SK-N-SH (cell line): ENCODE measurements around the gene PTK6. TPM values are rescaled to one million over a fixed set of nuclear protein-coding genes. Genes with fewer than 3 reads are reported as not detected.

ENCODE experiments used
- CTCF ChIA-PET: fragments of 300-600, 350-600 bp; formaldehyde crosslinking; extraction: SDS; loops from one replicate; lab custom pipeline; 2021; lab: Yijun Ruan, JAX
- POLR2A ChIA-PET: fragments of 350-600 bp; sonication (Branson Sonifier 250); formaldehyde crosslinking; extraction: SDS; loops from one replicate; lab custom pipeline; 2020; ENCODE audit warnings: antibody characterized with exemption, inconsistent platforms; lab: Yijun Ruan, JAX
- DNase-seq: peaks from one replicate; pipeline ENCODE4 v3.0.0; 2012
- H2AFZ ChIP-seq: fragments of 200-600 bp; sonication (generic); 2 replicates; pipeline ENCODE4 v1.8.1; 2016; ENCODE audit warnings: antibody characterized with exemption, mild to moderate bottlenecking, low read depth
- H3F3A ChIP-seq: fragments of 200-600 bp; sonication (generic); replicated peaks from 2 replicates; pipeline ENCODE3; 2016; ENCODE audit warnings: antibody characterized with exemption, mild to moderate bottlenecking; ENCODE audit not compliant: insufficient read depth
- H3K27ac ChIP-seq, 2 experiments: fragments of 200-500 bp in 1 of 2; fragments of 200-600 bp in 1 of 2; sonication (Bioruptor generic) in 1 of 2; sonication (generic), shearing (Covaris generic) in 1 of 2; 2 replicates each; pipeline versions ENCODE4 v1.5.1 to v1.6.1; 2014 to 2016; ENCODE audit warnings: low read depth in 2 of 2, inconsistent platforms in 1 of 2, low read length in 1 of 2, mild to moderate bottlenecking in 1 of 2, mixed read lengths in 1 of 2
- H3K27me3 ChIP-seq: fragments of 200-600 bp; sonication (generic), shearing (Covaris generic); 2 replicates; pipeline ENCODE4 v1.6.1; 2016; ENCODE audit warnings: mixed run types; ENCODE audit not compliant: insufficient read depth
- H3K36me3 ChIP-seq, 2 experiments: fragments of 200-500 bp in 1 of 2; fragments of 200-600 bp in 1 of 2; sonication (Bioruptor generic) in 1 of 2; sonication (generic) in 1 of 2; replicated peaks in 1 of 2; 2 replicates each; pipeline versions ENCODE3 to v1.5.1; 2014 to 2016; ENCODE audit warnings: low read length in 1 of 2, mild to moderate bottlenecking in 1 of 2; ENCODE audit not compliant: insufficient read depth in 2 of 2, control insufficient read depth in 1 of 2
- H3K4me1 ChIP-seq, 2 experiments: fragments of 200-500 bp in 1 of 2; fragments of 200-600 bp in 1 of 2; sonication (Bioruptor generic) in 1 of 2; sonication (generic), shearing (Covaris generic) in 1 of 2; 2 replicates each; pipeline versions ENCODE4 v1.5.1 to v1.6.1; 2014 to 2016; ENCODE audit warnings: low read depth in 1 of 2, low read length in 1 of 2, mixed run types in 1 of 2; ENCODE audit not compliant: insufficient read depth in 2 of 2, control insufficient read depth in 1 of 2
- H3K4me2 ChIP-seq: fragments of 200-600 bp; sonication (generic), shearing (Covaris generic); 2 replicates; pipeline ENCODE4 v1.6.1; 2017; ENCODE audit warnings: mixed run types
- H3K4me3 ChIP-seq, 2 experiments: fragments of 200-500 bp in 1 of 2; fragments of 200-600 bp in 1 of 2; sonication (Bioruptor generic) in 1 of 2; sonication (generic), shearing (Covaris generic) in 1 of 2; 2 replicates each; pipeline versions ENCODE4 v1.5.1 to v1.8.1; 2014 to 2016; ENCODE audit warnings: low read depth in 2 of 2, inconsistent platforms in 1 of 2, low read length in 1 of 2, mild to moderate bottlenecking in 1 of 2, mixed read lengths in 1 of 2, moderate library complexity in 1 of 2
- H3K79me2 ChIP-seq: fragments of 200-600 bp; sonication (generic); 2 replicates; pipeline ENCODE4 v1.8.1; 2017; ENCODE audit warnings: mild to moderate bottlenecking; ENCODE audit not compliant: insufficient read depth
- H3K9ac ChIP-seq: fragments of 200-600 bp; sonication (generic); 2 replicates; pipeline ENCODE4 v1.6.1; 2017; ENCODE audit warnings: mixed run types
- H3K9me2 ChIP-seq: fragments of 200-600 bp; sonication (generic); 2 replicates; pipeline ENCODE4 v1.6.1; 2017; ENCODE audit warnings: mixed run types
- H3K9me3 ChIP-seq: fragments of 200-600 bp; sonication (generic); 2 replicates; pipeline ENCODE4 v1.6.1; 2017; ENCODE audit warnings: mixed run types, mild to moderate bottlenecking, moderate library complexity
- H4K20me1 ChIP-seq: fragments of 200-600 bp; sonication (generic); 2 replicates; pipeline ENCODE4 v1.6.1; 2017; ENCODE audit warnings: mild to moderate bottlenecking, mixed run types; ENCODE audit not compliant: insufficient read depth
- CTCF ChIP-seq: fragments of 200-600 bp; sonication (generic); IDR thresholded peaks from 2 replicates; pipeline ENCODE4 v1.6.1; 2017; ENCODE audit warnings: antibody characterized with exemption, mild to moderate bottlenecking, moderate library complexity
- EP300 ChIP-seq, 2 experiments: IDR thresholded peaks; 2 replicates each; pipeline versions ENCODE4 v1.4.0 to v1.6.1; 2012; ENCODE audit warnings: borderline replicate concordance in 1 of 2, low read depth in 1 of 2, low read length in 1 of 2
- EZH2phosphoT487 ChIP-seq: fragments of 200-600 bp; sonication (generic); IDR thresholded peaks from 2 replicates; pipeline ENCODE4 v1.6.1; 2017; ENCODE audit warnings: low read depth, mixed run types, mild to moderate bottlenecking, antibody characterized with exemption, moderate library complexity, borderline replicate concordance
- FOSL2 ChIP-seq: IDR thresholded peaks from 2 replicates; pipeline ENCODE4 v1.4.0; 2012; ENCODE audit warnings: low read depth, mild to moderate bottlenecking, moderate library complexity, borderline replicate concordance
- FOXJ3 ChIP-seq: sonication (generic); formaldehyde crosslinking; IDR thresholded peaks from 2 replicates; pipeline ENCODE4 v1.5.1; 2020; ENCODE audit warnings: mild to moderate bottlenecking, missing genetic modification reagents
- FOXM1 ChIP-seq: IDR thresholded peaks from 2 replicates; pipeline ENCODE4 v1.4.0; 2012; ENCODE audit warnings: low read depth, mild to moderate bottlenecking
- GATA2 ChIP-seq: sonication (generic); formaldehyde crosslinking; IDR thresholded peaks from 2 replicates; pipeline ENCODE4 v1.5.0; 2020; ENCODE audit warnings: mild to moderate bottlenecking, missing genetic modification reagents
- JUND ChIP-seq: IDR thresholded peaks from 2 replicates; pipeline ENCODE4 v1.4.0; 2012
- MAX ChIP-seq: IDR thresholded peaks from 2 replicates; pipeline ENCODE4 v1.4.0; 2012; ENCODE audit warnings: low read depth
- MEF2A ChIP-seq: IDR thresholded peaks from 2 replicates; pipeline ENCODE4 v1.4.0; 2012; ENCODE audit warnings: low read depth, borderline replicate concordance
- NFIC ChIP-seq: IDR thresholded peaks from 2 replicates; pipeline ENCODE4 v1.4.0; 2012; ENCODE audit warnings: borderline replicate concordance
- NRF1 ChIP-seq: IDR thresholded peaks from 2 replicates; pipeline ENCODE4 v1.6.1; 2012; ENCODE audit warnings: low read depth, mild to moderate bottlenecking, low read length
- PBX3 ChIP-seq: IDR thresholded peaks from 2 replicates; pipeline ENCODE4; 2012
- POLR2AphosphoS5 ChIP-seq: IDR thresholded peaks from 2 replicates; pipeline ENCODE4 v1.6.1; 2012; ENCODE audit warnings: low read depth, low read length
- RAD21 ChIP-seq: IDR thresholded peaks from 2 replicates; pipeline ENCODE4 v1.6.1; 2012; ENCODE audit warnings: mild to moderate bottlenecking, low read length
- TAF1 ChIP-seq: IDR thresholded peaks from 2 replicates; pipeline ENCODE4 v1.6.1; 2012; ENCODE audit warnings: low read depth, mild to moderate bottlenecking, low read length, moderate library complexity, borderline replicate concordance
- TCF12 ChIP-seq: IDR thresholded peaks from 2 replicates; pipeline ENCODE4 v1.4.0; 2012
- USF1 ChIP-seq: IDR thresholded peaks from 2 replicates; pipeline ENCODE4 v1.4.0; 2012; ENCODE audit warnings: low read depth, borderline replicate concordance
- ZBTB33 ChIP-seq: IDR thresholded peaks from 2 replicates; pipeline ENCODE4 v1.4.0; 2012; ENCODE audit warnings: low read depth, borderline replicate concordance
- WGBS: methylation state at CpG from one replicate; pipeline ENCODE4 v1.1.6; 2017; ENCODE audit warnings: low lambda C conversion rate; 5-methylcytosine and 5-hydroxymethylcytosine counted together
- polyA plus RNA-seq, 3 experiments: library from polyadenylated mRNA; depleted of rRNA; stranded (reverse); fragments of >200 nt; gene quantifications; 2 replicates each; pipeline ENCODE4 v1.2.3, GENCODE V29; 2012

PTK6 gene
- polyA plus RNA-seq, 1 of the 3 experiments (the other 2 are of a cell fraction), result 0.07 TPM

GRCh38 chr20:63544241-63544957 lies 7.2 kb upstream of the PTK6 start:
- CTCF ChIA-PET, result interaction anchor here (0.7 to 1.5 kb wide), 4 partner anchors 23 to 429 kb away, joined by 3 to 6 read pairs (median 3); partner anchors contain the start of gene PPDPF
- Histone ChIP-seq H3K4me3 (no peak overlapping the region), H2AFZ (no peak overlapping the region), H3K27me3 (no peaks in the 10 kb centered on the region), H3K4me2 (no peak overlapping the region), H3K9me3 (no peaks in the 10 kb centered on the region), H3K9ac (no peak overlapping the region), H3K9me2 (no peaks in the 10 kb centered on the region), H4K20me1 (no peaks in the 10 kb centered on the region), H3K4me1 (peaks cover 0 to 11% of the 10 kb centered on the region in 2 experiments; a peak in 1 of 4 replicates), H3K27ac (no peak overlapping the region), H3F3A (no peaks in the 10 kb centered on the region), H3K79me2 (no peaks in the 10 kb centered on the region), H3K36me3 (no peaks in the 10 kb centered on the region)
- 84% methylated on average over 13 of the region's 27 CpGs for WGBS
- POLR2A ChIA-PET, result no interaction called here
- no peak for DNase-seq
- TF ChIP-seq ZBTB33 (no peak), RAD21 (no peak), MAX (no peak), EZH2phosphoT487 (no peak), TCF12 (no peak), EP300 (IDR thresholded peaks at IDR 0.05; ENCODE audit: borderline replicate concordance in 1 of 2, low read depth in 1 of 2, low read length in 1 of 2) (no peak), JUND (no peak), GATA2 (CRISPR knock-in tag) (no peak), NRF1 (no peak), FOXM1 (no peak), FOXJ3 (CRISPR knock-in tag) (no peak), TAF1 (no peak), FOSL2 (no peak), CTCF (no peak), POLR2AphosphoS5 (no peak), PBX3 (no peak), USF1 (no peak), MEF2A (no peak), NFIC (no peak)
